RWPE2 (cell line): ENCODE measurements around the gene TRPC4AP.
"Not testable (repeated sequence)": the region's sequence is repeated elsewhere in the genome, so short reads cannot be mapped to it uniquely, and the experiment has no call there.

Source experiments
- ATAC-seq: fragments of 200-7000 bp; cut with Tn5 transposase; 3 replicates; pipeline ENCODE4 v1.9.1; 2021; ENCODE audit warnings: low read depth
- DNase-seq: peaks from one replicate; pipeline ENCODE4 v3.0.0-alpha.2; 2020; ENCODE audit warnings: low spot score
- H3K27ac ChIP-seq: fragments of 450-650 bp; 2 replicates; pipeline ENCODE4 v1.5.1; 2017; ENCODE audit warnings: mild to moderate bottlenecking; ENCODE audit not compliant: poor library complexity, severe bottlenecking
- H3K27me3 ChIP-seq: fragments of 250-450 bp; sonication (Bioruptor Pico); 2 replicates; pipeline ENCODE4 v1.5.1; 2021; ENCODE audit warnings: mild to moderate bottlenecking, moderate library complexity; ENCODE audit not compliant: insufficient read depth, poor library complexity, severe bottlenecking
- H3K36me3 ChIP-seq: fragments of 250-450 bp; sonication (Bioruptor Pico); 2 replicates; pipeline ENCODE4 v1.5.1; 2020; ENCODE audit warnings: low read depth, mild to moderate bottlenecking, moderate library complexity
- H3K4me1 ChIP-seq: fragments of 250-450 bp; sonication (Bioruptor Pico); 2 replicates; pipeline ENCODE4 v1.5.1; 2021; ENCODE audit warnings: mild to moderate bottlenecking, moderate library complexity; ENCODE audit not compliant: insufficient read depth, poor library complexity, severe bottlenecking
- H3K4me3 ChIP-seq: fragments of 250-450 bp; sonication (Bioruptor Pico); 2 replicates; pipeline ENCODE4 v1.5.1; 2021; ENCODE audit warnings: mild to moderate bottlenecking, moderate library complexity; ENCODE audit not compliant: severe bottlenecking
- H3K9me3 ChIP-seq: fragments of 250-450 bp; sonication (Bioruptor Pico); 2 replicates; pipeline ENCODE4 v1.5.1; 2021; ENCODE audit warnings: mild to moderate bottlenecking, moderate library complexity; ENCODE audit not compliant: severe bottlenecking
- CTCF ChIP-seq: fragments of 450-650 bp; IDR thresholded peaks from one replicate; pipeline ENCODE4 v1.5.1; 2017; ENCODE audit warnings: mild to moderate bottlenecking, moderate library complexity; ENCODE audit not compliant: poor library complexity, severe bottlenecking

Gene TRPC4AP

GRCh38 chr20:35085477-35086225 lies 7.0 kb downstream of the TRPC4AP start:
- DNase-seq (no peak), ATAC-seq (no peak)
- Histone ChIP-seq H3K27ac (no peak overlapping the region), H3K4me1 (peaks cover 20% of the 10 kb centered on the region), H3K36me3 (peaks cover 50% of the 10 kb centered on the region), H3K27me3 (no peaks in the 10 kb centered on the region), H3K9me3 (no peaks in the 10 kb centered on the region), H3K4me3 (no peak overlapping the region)
- TF ChIP-seq CTCF, result no peak

GRCh38 chr20:35084998-35085397 lies 7.6 kb downstream of the TRPC4AP start:
- no peaks in the 10 kb centered on the region for H3K9me3 ChIP-seq
- no peak for TF ChIP-seq CTCF
- no peak for ATAC-seq

GRCh38 chr20:35080348-35080642 lies 12.3 kb downstream of the TRPC4AP start:
- H3K27ac ChIP-seq, H3K4me3 ChIP-seq, ATAC-seq, H3K9me3 ChIP-seq, H3K27me3 ChIP-seq, DNase-seq, H3K4me1 ChIP-seq: not testable (repeated sequence)
- H3K36me3 ChIP-seq, result peaks cover 60% of the 10 kb centered on the region

More at GRCh38 chr20:35084998-35085397, 7.6 kb downstream of the TRPC4AP start:
- DNase-seq, result no peak
- H3K27ac ChIP-seq, result no peak overlapping the region
- no peaks in the 10 kb centered on the region for H3K27me3 ChIP-seq
- H3K36me3 ChIP-seq, result peaks cover 50% of the 10 kb centered on the region
- no peak overlapping the region for H3K4me3 ChIP-seq
- peaks cover 18% of the 10 kb centered on the region for H3K4me1 ChIP-seq

GRCh38 chr20:35079472-35080347 lies 12.9 kb downstream of the TRPC4AP start:
- Histone ChIP-seq H3K27me3 (no peaks in the 10 kb centered on the region), H3K4me1 (peaks cover 6% of the 10 kb centered on the region), H3K4me3 (no peak overlapping the region), H3K27ac (no peak overlapping the region), H3K9me3 (no peaks in the 10 kb centered on the region), H3K36me3 (peaks cover 54% of the 10 kb centered on the region)
- DNase-seq, result no peak
- ATAC-seq, result no peak
- TF ChIP-seq CTCF, result no peak

GRCh38 chr20:35077872-35078271 lies 14.7 kb downstream of the TRPC4AP start:
- no peak overlapping the region for H3K27ac ChIP-seq
- peaks cover 3% of the 10 kb centered on the region for H3K4me1 ChIP-seq
- no peak for TF ChIP-seq CTCF
- peaks cover 63% of the 10 kb centered on the region for H3K36me3 ChIP-seq
- no peaks in the 10 kb centered on the region for H3K9me3 ChIP-seq
- DNase-seq (no peak), ATAC-seq (no peak)
- no peaks in the 10 kb centered on the region for H3K27me3 ChIP-seq
- no peak overlapping the region for H3K4me3 ChIP-seq
